ENCODE data around the gene RO60.
A peak's percentile ranks its signal among the peaks of the same experiment; 100 is the strongest.

The RO60 gene

GRCh38 chr1:193087893-193088292, 28.5 kb downstream of the RO60 start:
- H3K4me3 ChIP-seq (replicated peaks; ENCODE audit: low read depth, low read length), result no peak overlapping the region
- TF ChIP-seq, protein P1, sequence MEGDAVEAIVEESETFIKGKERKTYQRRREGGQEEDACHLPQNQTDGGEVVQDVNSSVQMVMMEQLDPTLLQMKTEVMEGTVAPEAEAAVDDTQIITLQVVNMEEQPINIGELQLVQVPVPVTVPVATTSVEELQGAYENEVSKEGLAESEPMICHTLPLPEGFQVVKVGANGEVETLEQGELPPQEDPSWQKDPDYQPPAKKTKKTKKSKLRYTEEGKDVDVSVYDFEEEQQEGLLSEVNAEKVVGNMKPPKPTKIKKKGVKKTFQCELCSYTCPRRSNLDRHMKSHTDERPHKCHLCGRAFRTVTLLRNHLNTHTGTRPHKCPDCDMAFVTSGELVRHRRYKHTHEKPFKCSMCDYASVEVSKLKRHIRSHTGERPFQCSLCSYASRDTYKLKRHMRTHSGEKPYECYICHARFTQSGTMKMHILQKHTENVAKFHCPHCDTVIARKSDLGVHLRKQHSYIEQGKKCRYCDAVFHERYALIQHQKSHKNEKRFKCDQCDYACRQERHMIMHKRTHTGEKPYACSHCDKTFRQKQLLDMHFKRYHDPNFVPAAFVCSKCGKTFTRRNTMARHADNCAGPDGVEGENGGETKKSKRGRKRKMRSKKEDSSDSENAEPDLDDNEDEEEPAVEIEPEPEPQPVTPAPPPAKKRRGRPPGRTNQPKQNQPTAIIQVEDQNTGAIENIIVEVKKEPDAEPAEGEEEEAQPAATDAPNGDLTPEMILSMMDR (IDR thresholded peaks at IDR 0.05; ENCODE audit: low read length, missing control alignments), result no peak
- DNase-seq (ENCODE audit: low read depth), result no peak

DNA sequence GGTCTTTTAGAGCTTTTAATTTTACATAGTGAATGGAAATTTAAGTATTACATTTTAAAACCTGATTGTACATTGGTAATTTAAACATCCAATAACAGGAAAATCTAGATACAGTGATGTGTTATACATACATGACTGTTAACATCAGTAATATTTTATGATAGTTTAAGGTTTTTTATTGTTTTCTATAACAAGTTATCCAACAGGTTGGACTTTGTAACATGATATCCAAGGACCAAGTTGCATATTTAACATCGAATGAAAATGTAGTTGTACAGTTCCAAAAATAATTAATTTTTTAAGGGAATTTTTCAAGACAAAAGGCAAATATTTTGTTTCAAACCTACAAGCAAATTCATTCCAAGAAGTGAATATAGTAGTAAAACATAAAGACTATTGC, 31.5 kb downstream of the RO60 start:
- no peak overlapping the region for H3K4me3 ChIP-seq (replicated peaks; ENCODE audit: low read depth, low read length)
- DNase-seq (ENCODE audit: low read depth), result no peak
- TF ChIP-seq, protein P1 (IDR thresholded peaks at IDR 0.05; ENCODE audit: low read length, missing control alignments), result no peak

DNA sequence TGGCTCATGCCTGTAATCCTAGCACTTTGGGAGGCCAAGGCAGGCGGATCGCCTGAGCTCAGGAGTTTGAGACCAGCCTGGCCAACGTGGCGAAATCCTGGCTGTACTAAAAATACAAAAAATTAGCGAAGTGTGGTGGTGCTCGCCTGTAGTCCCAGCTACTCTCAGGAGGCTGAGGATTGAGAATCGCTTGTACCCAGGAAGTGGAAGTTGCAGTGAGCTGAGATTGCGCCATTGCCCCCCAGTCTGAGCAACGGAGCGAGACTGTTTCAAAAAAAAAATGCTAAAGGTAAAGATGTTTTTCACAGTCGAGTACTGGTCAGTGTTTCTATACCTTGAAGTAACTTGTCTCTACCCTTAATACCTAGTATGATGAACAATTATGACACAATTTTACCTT, 34.7 kb downstream of the RO60 start:
- no peak overlapping the region for H3K4me3 ChIP-seq (replicated peaks; ENCODE audit: low read depth, low read length)
- TF ChIP-seq, protein P1 (IDR thresholded peaks at IDR 0.05; ENCODE audit: low read length, missing control alignments), result no peak
- no peak for DNase-seq (ENCODE audit: low read depth)

DNA sequence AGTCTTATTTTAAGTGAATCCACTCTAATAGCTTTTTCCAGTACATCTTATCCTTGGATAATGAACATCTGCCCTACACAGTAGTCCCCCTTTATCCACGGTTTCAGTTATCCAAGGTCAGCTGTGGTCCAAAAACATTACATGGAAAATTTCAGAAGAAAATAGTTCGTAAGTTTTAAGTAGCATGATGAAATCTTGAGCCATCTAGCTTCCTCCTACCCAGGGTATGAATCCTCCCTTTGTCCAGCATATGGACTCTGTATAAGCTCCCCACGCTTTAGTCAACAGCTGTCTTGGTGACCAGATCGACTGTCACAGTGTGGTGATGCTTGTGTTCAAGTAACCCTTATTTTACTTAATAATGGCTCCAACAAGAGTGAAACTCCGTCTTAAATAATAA, 43.2 kb downstream of the RO60 start:
- no peak for DNase-seq (ENCODE audit: low read depth)
- no peak overlapping the region for H3K4me3 ChIP-seq (replicated peaks; ENCODE audit: low read depth, low read length)
- TF ChIP-seq, protein P1 (IDR thresholded peaks at IDR 0.05; ENCODE audit: low read length, missing control alignments), result no peak

DNA sequence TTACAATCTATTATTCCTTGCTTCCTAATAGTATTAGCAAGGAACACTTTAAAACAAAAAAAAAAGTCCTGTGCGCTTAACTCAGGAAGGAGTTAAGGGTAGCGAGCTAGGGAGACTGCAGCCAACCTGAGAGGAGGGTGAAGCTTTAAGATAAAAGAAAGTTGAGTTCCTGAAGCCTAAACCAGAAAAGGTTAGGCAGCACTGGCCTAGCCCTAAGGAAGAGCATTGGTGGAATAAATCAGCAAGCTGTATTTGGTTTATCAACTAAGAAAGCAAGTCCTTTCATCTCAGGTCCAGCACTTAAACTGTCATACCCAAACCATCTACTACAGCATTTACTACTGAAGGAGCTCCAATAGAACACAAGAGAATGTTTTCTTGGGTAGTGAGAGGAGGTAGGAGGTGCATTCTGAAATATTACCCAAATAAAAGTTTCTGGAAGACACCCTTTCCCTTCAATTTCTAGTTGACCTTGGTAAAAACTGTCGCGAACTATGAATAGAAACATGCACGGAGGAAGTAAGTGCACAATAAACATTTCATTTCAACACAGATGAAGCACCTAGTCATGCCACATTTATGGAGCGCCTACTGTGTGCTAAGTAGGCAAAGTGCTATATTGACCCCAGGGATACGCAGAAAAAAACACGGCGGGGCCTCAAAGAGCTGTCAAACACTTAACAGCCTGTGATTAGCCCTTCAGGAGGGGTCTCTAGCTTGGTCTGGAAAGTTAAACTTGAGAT, 44.5 kb downstream of the RO60 start:
- TF ChIP-seq, protein P1 (IDR thresholded peaks at IDR 0.05; ENCODE audit: low read length, missing control alignments), result no peak
- H3K4me3 ChIP-seq (replicated peaks; ENCODE audit: low read depth, low read length), result peak overlapping the region; percentile 75
- DNase-seq (ENCODE audit: low read depth), result peak; percentile 13

GRCh38 chr1:193104502-193104906, 45.1 kb downstream of the RO60 start:
- peak overlapping the region; percentile 75 for H3K4me3 ChIP-seq (replicated peaks; ENCODE audit: low read depth, low read length)
- TF ChIP-seq, protein P1 (IDR thresholded peaks at IDR 0.05; ENCODE audit: low read length, missing control alignments), result no peak
- peak; percentile 49 for DNase-seq (ENCODE audit: low read depth)

Measured in fibroblast of pulmonary artery (primary cell).